HCT116 (cell line): ENCODE results near the gene TMEM229A. TPM values are rescaled to one million over a fixed set of nuclear protein-coding genes. Genes with fewer than 3 reads are reported as not detected.

Experiments used
- ATAC-seq: fragments of 200-7000 bp; cut with Tn5 transposase; 2 replicates; pipeline ENCODE4 v1.9.1; 2020; ENCODE audit warnings: mild to moderate bottlenecking, moderate library complexity
- BruUV-seq: library from RNA; stranded (reverse); fragments of 400-500 nt; replicated peaks from 2 replicates; lab custom pipeline; 2021; lab: Mats Ljungman, UMichigan
- CTCF ChIA-PET: fragments of 300-600 bp; sonication (Branson Sonifier 250); formaldehyde crosslinking; loops from one replicate; lab custom pipeline; 2021; ENCODE audit warnings: antibody characterized with exemption; lab: Charles Lee
- POLR2A ChIA-PET: fragments of 300-600, 350-600 bp; sonication (Branson Sonifier 250); formaldehyde crosslinking; loops from one replicate; lab custom pipeline; 2021; ENCODE audit warnings: antibody characterized with exemption; lab: Charles Lee
- RAD21 ChIA-PET, 2 experiments: fragments of 300-600 bp; sonication (Branson Sonifier 250); formaldehyde crosslinking; loops; one replicate each; lab custom pipeline; 2023; ENCODE audit warnings: low total read pairs in 2 of 2; ENCODE audit not compliant: uncharacterized antibody in 2 of 2, unreplicated experiment in 2 of 2, low non-redundant PET in 1 of 2; lab: Charles Lee
- DNase-seq: peaks from one replicate; pipeline ENCODE4 v3.0.0-alpha.2; 2010; ENCODE audit warnings: low read depth, low spot score
- H2AFZ ChIP-seq: fragments of 200-600 bp; shearing (Covaris generic), sonication (generic); 2 replicates; pipeline ENCODE4 v1.6.1; 2017; ENCODE audit warnings: low read depth, mixed run types, mixed read lengths, antibody characterized with exemption, low read length; ENCODE audit not compliant: poor library complexity, severe bottlenecking
- H3K27ac ChIP-seq: 2 replicates; pipeline ENCODE4 v1.5.1; 2012; ENCODE audit warnings: low read depth, low read length
- H3K27me3 ChIP-seq: fragments of 200-600 bp; sonication (generic); 2 replicates; pipeline ENCODE4 v1.6.1; 2016; ENCODE audit warnings: mixed run types, low read length, mixed read lengths; ENCODE audit not compliant: insufficient read depth
- H3K36me3 ChIP-seq, 2 experiments: fragments of 200-500 bp in 1 of 2; fragments of 200-600 bp in 1 of 2; sonication (Bioruptor generic) in 1 of 2; sonication (generic) in 1 of 2; 2 replicates each; pipeline versions ENCODE4 v1.5.1 to v1.6.1; 2014 to 2016; ENCODE audit warnings: low read length in 2 of 2, inconsistent platforms in 1 of 2, mixed read lengths in 1 of 2, mixed run types in 1 of 2; ENCODE audit not compliant: insufficient read depth in 2 of 2, control insufficient read depth in 1 of 2
- H3K4me1 ChIP-seq, 2 experiments: fragments of 200-600 bp in 1 of 2; sonication (generic) in 1 of 2; 2 replicates each; pipeline versions ENCODE4 v1.5.1 to v1.6.1; 2012 to 2017; ENCODE audit warnings: low read length in 2 of 2, inconsistent platforms in 1 of 2, mild to moderate bottlenecking in 1 of 2, mixed read lengths in 1 of 2, mixed run types in 1 of 2, moderate library complexity in 1 of 2; ENCODE audit not compliant: insufficient read depth in 2 of 2, control insufficient read depth in 1 of 2
- H3K4me2 ChIP-seq: fragments of 200-600 bp; sonication (generic); 2 replicates; pipeline ENCODE4 v1.6.1; 2017; ENCODE audit warnings: mixed run types, low read length, mixed read lengths
- H3K4me3 ChIP-seq, 2 experiments: fragments of 200-600 bp in 1 of 2; sonication (generic) in 1 of 2; replicated peaks in 1 of 2; 2 replicates each; pipeline ENCODE4 v1.5.1; 2011 to 2016; ENCODE audit warnings: low read length in 2 of 2, control low read depth in 1 of 2, low read depth in 1 of 2, mild to moderate bottlenecking in 1 of 2, mixed read lengths in 1 of 2, mixed run types in 1 of 2
- H3K79me2 ChIP-seq: fragments of 200-600 bp; sonication (generic); 2 replicates; pipeline ENCODE4 v1.6.1; 2017; ENCODE audit warnings: mild to moderate bottlenecking, mixed run types, low read length, moderate library complexity, mixed read lengths; ENCODE audit not compliant: insufficient read depth
- H3K9ac ChIP-seq: fragments of 200-600 bp; sonication (generic); 2 replicates; pipeline ENCODE4 v1.6.1; 2016; ENCODE audit warnings: low read length, mixed read lengths
- H3K9me2 ChIP-seq: fragments of 200-600 bp; sonication (generic), shearing (Covaris generic); 2 replicates; pipeline ENCODE4 v1.6.1; 2017; ENCODE audit warnings: mixed run types, mild to moderate bottlenecking, moderate library complexity; ENCODE audit not compliant: insufficient read depth
- H3K9me3 ChIP-seq, 2 experiments: fragments of 200-500 bp in 1 of 2; fragments of 200-600 bp in 1 of 2; sonication (Bioruptor generic) in 1 of 2; sonication (generic) in 1 of 2; 2 replicates each; pipeline ENCODE4 v1.6.1; 2014 to 2017; ENCODE audit warnings: low read length in 2 of 2, mixed read lengths in 2 of 2, inconsistent platforms in 1 of 2, low read depth in 1 of 2, mild to moderate bottlenecking in 1 of 2, mixed run types in 1 of 2, moderate library complexity in 1 of 2; ENCODE audit not compliant: control insufficient read depth in 1 of 2, insufficient read depth in 1 of 2
- H4K20me1 ChIP-seq: fragments of 200-600 bp; sonication (generic), shearing (Covaris generic); 2 replicates; pipeline ENCODE4 v1.6.1; 2017; ENCODE audit warnings: mixed run types, mild to moderate bottlenecking, moderate library complexity; ENCODE audit not compliant: insufficient read depth
- CBX3 ChIP-seq: IDR thresholded peaks from 2 replicates; pipeline ENCODE4 v1.6.1; 2012; ENCODE audit warnings: low read depth
- CEBPB ChIP-seq: IDR thresholded peaks from 2 replicates; pipeline ENCODE4 v1.6.1; 2012; ENCODE audit warnings: low read depth
- EGR1 ChIP-seq: IDR thresholded peaks from 2 replicates; pipeline ENCODE4 v1.6.1; 2012; ENCODE audit warnings: low read depth
- ELF1 ChIP-seq: IDR thresholded peaks from 2 replicates; pipeline ENCODE4 v1.6.1; 2012; ENCODE audit warnings: low read depth, borderline replicate concordance
- EZH2 ChIP-seq: fragments of 200-600 bp; sonication (generic); IDR thresholded peaks from 2 replicates; pipeline ENCODE4 v1.6.1; 2017; ENCODE audit warnings: antibody characterized with exemption, mixed run types
- EZH2phosphoT487 ChIP-seq: fragments of 200-600 bp; IDR thresholded peaks from 2 replicates; pipeline ENCODE4 v1.6.1; 2018; ENCODE audit warnings: antibody characterized with exemption, borderline replicate concordance
- FOSL1 ChIP-seq: IDR thresholded peaks from 2 replicates; pipeline ENCODE4 v1.6.1; 2012; ENCODE audit warnings: low read depth
- JUND ChIP-seq: IDR thresholded peaks from 2 replicates; pipeline ENCODE4 v1.6.1; 2012
- POLR2A ChIP-seq: IDR thresholded peaks from 2 replicates; pipeline ENCODE4 v1.7.0; 2011; ENCODE audit warnings: borderline replicate concordance; ENCODE audit not compliant: insufficient read depth, insufficient read length; ENCODE audit errors: extremely low read depth
- POLR2AphosphoS5 ChIP-seq: IDR thresholded peaks from 2 replicates; pipeline ENCODE4 v1.6.1; 2011; ENCODE audit warnings: mild to moderate bottlenecking, low read depth, low read length, moderate library complexity
- SP1 ChIP-seq: IDR thresholded peaks from 2 replicates; pipeline ENCODE4 v1.6.1; 2012; ENCODE audit warnings: low read depth
- SRF ChIP-seq: IDR thresholded peaks from 2 replicates; pipeline ENCODE4 v1.6.1; 2012; ENCODE audit warnings: low read depth
- TCF7L2 ChIP-seq: IDR thresholded peaks from 2 replicates; pipeline ENCODE4 v1.7.0; 2011; ENCODE audit warnings: borderline replicate concordance, inconsistent platforms; ENCODE audit not compliant: insufficient read depth, insufficient read length; ENCODE audit errors: extremely low read depth
- YY1 ChIP-seq: IDR thresholded peaks from 2 replicates; pipeline ENCODE4 v1.6.1; 2011; ENCODE audit warnings: low read length, low read depth, moderate library complexity, mild to moderate bottlenecking; ENCODE audit not compliant: insufficient replicate concordance; ENCODE audit errors: extremely low read depth
- ZFX ChIP-seq: fragments of 450-650 bp; IDR thresholded peaks from 2 replicates; pipeline ENCODE4 v1.6.1; 2017
- intact Hi-C: fragments of 100-400 bp; cut with micrococcal nuclease; formaldehyde crosslinking; loops from 2 replicates; pipeline ENCODE4 v1.10.0; 2022
- total RNA-seq: library from RNA; stranded (reverse); gene quantifications from one replicate; pipeline ENCODE4 v1.2.1, GENCODE V29; 2021; ENCODE audit not compliant: unreplicated experiment
- TF ChIP-seq, protein P1 (sequence below): IDR thresholded peaks from 2 replicates; pipeline ENCODE4 v1.6.1; 2011; ENCODE audit warnings: mild to moderate bottlenecking, low read length, moderate library complexity; ENCODE audit not compliant: insufficient replicate concordance; ENCODE audit errors: extremely low read depth
- TF ChIP-seq, protein P2 (sequence below): IDR thresholded peaks from 2 replicates; pipeline ENCODE4 v1.6.1; 2012

TMEM229A gene
- total RNA-seq, 1 experiment from 2014 or later = not detected

DNA sequence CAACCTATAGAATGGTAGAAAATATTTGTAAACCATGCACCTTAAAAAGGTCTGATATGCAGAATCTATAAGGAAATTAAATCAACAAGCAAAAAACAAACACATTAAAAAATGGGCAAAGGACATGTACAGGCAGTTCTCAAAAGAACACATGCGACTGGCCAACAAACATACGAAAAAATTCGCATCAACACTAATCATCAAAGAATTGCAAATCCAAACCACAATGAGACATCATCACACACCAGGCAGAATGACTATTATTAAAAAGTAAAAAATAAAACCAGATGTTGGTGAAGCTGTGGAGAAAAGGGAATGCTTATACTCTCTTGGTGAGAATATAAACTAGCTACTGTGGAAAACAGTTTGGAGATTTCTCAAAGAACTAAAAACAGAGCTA is 33.2 kb downstream of the TMEM229A start:
- no peaks in the 10 kb centered on the region for H3K9me2 ChIP-seq
- H3K36me3 ChIP-seq = no peaks in the 10 kb centered on the region
- no peak overlapping the region for H3K4me3 ChIP-seq
- H4K20me1 ChIP-seq = no peaks in the 10 kb centered on the region
- ChIA-PET POLR2A (no interaction called here), RAD21 (no interaction called here), CTCF (no interaction called here)
- no peaks in the 10 kb centered on the region for H3K79me2 ChIP-seq
- no peaks in the 10 kb centered on the region for H3K9me3 ChIP-seq
- intact Hi-C loops = no loop called here
- DNase-seq (no peak), ATAC-seq (no peak)
- no peak overlapping the region for H3K27ac ChIP-seq
- no peaks in the 10 kb centered on the region for H3K4me1 ChIP-seq
- H3K4me2 ChIP-seq = no peak overlapping the region
- no peak overlapping the region for H3K9ac ChIP-seq
- no peaks in the 10 kb centered on the region for H3K27me3 ChIP-seq
- no TSS peak for BruUV-seq
- H2AFZ ChIP-seq = no peak overlapping the region
- TF ChIP-seq FOSL1 = no peak
- no peak for TF ChIP-seq ELF1
- TF ChIP-seq SP1 = no peak
- TF ChIP-seq SRF = no peak
- TF ChIP-seq EZH2 = no peak
- TF ChIP-seq, protein P1, sequence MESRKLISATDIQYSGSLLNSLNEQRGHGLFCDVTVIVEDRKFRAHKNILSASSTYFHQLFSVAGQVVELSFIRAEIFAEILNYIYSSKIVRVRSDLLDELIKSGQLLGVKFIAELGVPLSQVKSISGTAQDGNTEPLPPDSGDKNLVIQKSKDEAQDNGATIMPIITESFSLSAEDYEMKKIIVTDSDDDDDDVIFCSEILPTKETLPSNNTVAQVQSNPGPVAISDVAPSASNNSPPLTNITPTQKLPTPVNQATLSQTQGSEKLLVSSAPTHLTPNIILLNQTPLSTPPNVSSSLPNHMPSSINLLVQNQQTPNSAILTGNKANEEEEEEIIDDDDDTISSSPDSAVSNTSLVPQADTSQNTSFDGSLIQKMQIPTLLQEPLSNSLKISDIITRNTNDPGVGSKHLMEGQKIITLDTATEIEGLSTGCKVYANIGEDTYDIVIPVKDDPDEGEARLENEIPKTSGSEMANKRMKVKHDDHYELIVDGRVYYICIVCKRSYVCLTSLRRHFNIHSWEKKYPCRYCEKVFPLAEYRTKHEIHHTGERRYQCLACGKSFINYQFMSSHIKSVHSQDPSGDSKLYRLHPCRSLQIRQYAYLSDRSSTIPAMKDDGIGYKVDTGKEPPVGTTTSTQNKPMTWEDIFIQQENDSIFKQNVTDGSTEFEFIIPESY = no peak
- no peak for TF ChIP-seq EZH2phosphoT487

DNA sequence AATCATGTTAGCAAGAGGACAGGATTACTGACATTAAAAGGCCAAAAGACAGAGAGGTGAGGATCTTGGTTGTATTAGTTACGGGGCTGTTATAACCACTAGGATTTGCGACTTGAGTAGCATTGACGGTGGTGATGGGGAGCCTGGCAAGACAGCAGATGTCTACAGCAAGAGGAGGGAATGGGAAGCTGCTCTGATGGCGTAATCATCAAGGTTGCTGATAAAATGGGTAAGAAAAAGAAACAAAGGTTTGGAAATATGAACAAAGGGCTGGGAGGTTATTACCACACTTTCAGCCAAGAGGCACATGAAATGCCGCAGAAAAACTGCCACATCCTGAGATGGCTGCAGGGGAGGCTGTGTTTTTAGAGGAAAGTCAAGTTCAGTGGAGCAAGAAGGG is 33.9 kb downstream of the TMEM229A start:
- ChIA-PET CTCF (no interaction called here), RAD21 (no interaction called here)
- no TSS peak for BruUV-seq

More for the DNA sequence above, 33.9 kb downstream of the TMEM229A start:
- no peak for DNase-seq
- H3K4me3 ChIP-seq = no peak overlapping the region
- no peak overlapping the region for H2AFZ ChIP-seq
- H3K79me2 ChIP-seq = no peaks in the 10 kb centered on the region
- no peaks in the 10 kb centered on the region for H3K27me3 ChIP-seq
- ATAC-seq = no peak
- no peaks in the 10 kb centered on the region for H3K9me3 ChIP-seq
- H3K9me2 ChIP-seq = no peaks in the 10 kb centered on the region
- H4K20me1 ChIP-seq = no peaks in the 10 kb centered on the region
- H3K36me3 ChIP-seq = no peaks in the 10 kb centered on the region
- no peak overlapping the region for H3K27ac ChIP-seq
- no peak for TF ChIP-seq CBX3
- no peak for TF ChIP-seq POLR2AphosphoS5
- TF ChIP-seq FOSL1 = no peak
- TF ChIP-seq, protein P2, sequence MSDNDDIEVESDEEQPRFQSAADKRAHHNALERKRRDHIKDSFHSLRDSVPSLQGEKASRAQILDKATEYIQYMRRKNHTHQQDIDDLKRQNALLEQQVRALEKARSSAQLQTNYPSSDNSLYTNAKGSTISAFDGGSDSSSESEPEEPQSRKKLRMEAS = no peak
- TF ChIP-seq POLR2A = no peak
- no peak for TF ChIP-seq ELF1
- TF ChIP-seq CEBPB = no peak
- no peak for TF ChIP-seq TCF7L2
- TF ChIP-seq EZH2 = no peak
- no peak for TF ChIP-seq YY1
- no peak for TF ChIP-seq ZFX
- TF ChIP-seq JUND = no peak
- TF ChIP-seq SP1 = no peak
- no peak for TF ChIP-seq EGR1
- POLR2A ChIA-PET = no interaction called here
- intact Hi-C loops = no loop called here
- no peak overlapping the region for H3K9ac ChIP-seq
- no peak overlapping the region for H3K4me2 ChIP-seq
- H3K4me1 ChIP-seq = no peaks in the 10 kb centered on the region
